Panc1 (cell line): ENCODE data around the gene INPP5F.

Source experiments
- POLR2AphosphoS5 ChIP-seq: IDR thresholded peaks from 2 replicates; pipeline ENCODE4 v1.6.1; 2012; ENCODE audit warnings: mild to moderate bottlenecking, low read depth, low read length, moderate library complexity
- SIN3A ChIP-seq: IDR thresholded peaks from 2 replicates; pipeline ENCODE4 v1.6.1; 2012; ENCODE audit warnings: low read depth, mild to moderate bottlenecking, low read length, moderate library complexity, borderline replicate concordance; ENCODE audit not compliant: insufficient read depth
- TF ChIP-seq, protein P1 (sequence below): fragments of 450-650 bp; IDR thresholded peaks from 2 replicates; pipeline ENCODE4 v1.5.1; 2017; ENCODE audit warnings: mild to moderate bottlenecking
- TF ChIP-seq, protein P2 (sequence below), 2 experiments: IDR thresholded peaks; 2 replicates each; pipeline ENCODE4 v1.6.1; 2011 to 2012; ENCODE audit warnings: low read depth in 2 of 2, control low read depth in 1 of 2, low read length in 1 of 2, mild to moderate bottlenecking in 1 of 2, moderate library complexity in 1 of 2; ENCODE audit not compliant: insufficient read depth in 1 of 2

DNA sequence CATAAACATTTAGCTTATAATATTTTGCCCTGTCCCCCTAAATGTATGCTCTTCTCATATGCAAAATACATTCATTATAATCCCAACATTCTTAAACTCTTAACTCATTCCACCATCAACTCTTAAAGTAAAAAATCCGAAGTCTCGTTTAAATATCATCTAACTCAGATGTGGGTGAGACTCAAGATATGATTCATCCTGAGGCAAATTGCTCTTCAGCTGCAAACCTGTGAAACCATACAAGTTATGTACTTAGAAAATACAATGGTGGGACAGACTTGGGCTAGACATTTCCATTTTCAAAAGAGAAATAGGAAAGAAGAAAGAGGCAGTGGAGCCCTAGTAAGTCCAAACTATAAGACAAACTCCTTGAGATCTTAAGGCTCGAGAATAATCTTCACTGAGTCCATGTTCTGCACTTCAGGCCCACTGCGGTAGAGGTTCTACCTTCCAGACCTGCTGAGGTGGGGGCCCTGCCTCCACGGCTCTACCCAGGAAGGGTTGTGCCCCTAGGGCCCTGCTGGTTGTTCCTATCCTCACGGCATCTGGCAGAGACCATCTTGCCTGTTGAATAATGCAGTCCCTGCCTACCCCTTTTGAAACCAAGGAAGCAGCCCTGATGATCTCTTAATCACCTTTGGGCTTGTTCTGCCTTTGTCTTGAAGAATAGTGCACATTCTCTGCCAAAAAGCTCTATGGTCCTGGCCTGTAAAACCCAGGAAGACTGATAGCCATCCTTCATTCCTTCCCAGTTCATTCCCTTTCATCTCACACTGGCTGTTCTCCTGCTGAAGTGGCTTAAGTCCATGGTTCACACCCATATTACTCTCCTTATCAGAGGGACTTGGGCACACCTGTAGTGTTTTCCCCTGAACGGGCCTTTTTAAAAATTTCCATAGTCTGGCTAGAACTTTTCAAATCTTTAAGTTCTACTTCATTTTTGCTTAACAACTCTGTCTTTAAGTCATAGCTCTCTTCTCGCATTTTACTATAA is 37.3 kb downstream of the INPP5F start:
- TF ChIP-seq, protein P1, sequence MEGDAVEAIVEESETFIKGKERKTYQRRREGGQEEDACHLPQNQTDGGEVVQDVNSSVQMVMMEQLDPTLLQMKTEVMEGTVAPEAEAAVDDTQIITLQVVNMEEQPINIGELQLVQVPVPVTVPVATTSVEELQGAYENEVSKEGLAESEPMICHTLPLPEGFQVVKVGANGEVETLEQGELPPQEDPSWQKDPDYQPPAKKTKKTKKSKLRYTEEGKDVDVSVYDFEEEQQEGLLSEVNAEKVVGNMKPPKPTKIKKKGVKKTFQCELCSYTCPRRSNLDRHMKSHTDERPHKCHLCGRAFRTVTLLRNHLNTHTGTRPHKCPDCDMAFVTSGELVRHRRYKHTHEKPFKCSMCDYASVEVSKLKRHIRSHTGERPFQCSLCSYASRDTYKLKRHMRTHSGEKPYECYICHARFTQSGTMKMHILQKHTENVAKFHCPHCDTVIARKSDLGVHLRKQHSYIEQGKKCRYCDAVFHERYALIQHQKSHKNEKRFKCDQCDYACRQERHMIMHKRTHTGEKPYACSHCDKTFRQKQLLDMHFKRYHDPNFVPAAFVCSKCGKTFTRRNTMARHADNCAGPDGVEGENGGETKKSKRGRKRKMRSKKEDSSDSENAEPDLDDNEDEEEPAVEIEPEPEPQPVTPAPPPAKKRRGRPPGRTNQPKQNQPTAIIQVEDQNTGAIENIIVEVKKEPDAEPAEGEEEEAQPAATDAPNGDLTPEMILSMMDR, result no peak
- TF ChIP-seq SIN3A (no peak), POLR2AphosphoS5 (no peak)
- TF ChIP-seq, protein P2, sequence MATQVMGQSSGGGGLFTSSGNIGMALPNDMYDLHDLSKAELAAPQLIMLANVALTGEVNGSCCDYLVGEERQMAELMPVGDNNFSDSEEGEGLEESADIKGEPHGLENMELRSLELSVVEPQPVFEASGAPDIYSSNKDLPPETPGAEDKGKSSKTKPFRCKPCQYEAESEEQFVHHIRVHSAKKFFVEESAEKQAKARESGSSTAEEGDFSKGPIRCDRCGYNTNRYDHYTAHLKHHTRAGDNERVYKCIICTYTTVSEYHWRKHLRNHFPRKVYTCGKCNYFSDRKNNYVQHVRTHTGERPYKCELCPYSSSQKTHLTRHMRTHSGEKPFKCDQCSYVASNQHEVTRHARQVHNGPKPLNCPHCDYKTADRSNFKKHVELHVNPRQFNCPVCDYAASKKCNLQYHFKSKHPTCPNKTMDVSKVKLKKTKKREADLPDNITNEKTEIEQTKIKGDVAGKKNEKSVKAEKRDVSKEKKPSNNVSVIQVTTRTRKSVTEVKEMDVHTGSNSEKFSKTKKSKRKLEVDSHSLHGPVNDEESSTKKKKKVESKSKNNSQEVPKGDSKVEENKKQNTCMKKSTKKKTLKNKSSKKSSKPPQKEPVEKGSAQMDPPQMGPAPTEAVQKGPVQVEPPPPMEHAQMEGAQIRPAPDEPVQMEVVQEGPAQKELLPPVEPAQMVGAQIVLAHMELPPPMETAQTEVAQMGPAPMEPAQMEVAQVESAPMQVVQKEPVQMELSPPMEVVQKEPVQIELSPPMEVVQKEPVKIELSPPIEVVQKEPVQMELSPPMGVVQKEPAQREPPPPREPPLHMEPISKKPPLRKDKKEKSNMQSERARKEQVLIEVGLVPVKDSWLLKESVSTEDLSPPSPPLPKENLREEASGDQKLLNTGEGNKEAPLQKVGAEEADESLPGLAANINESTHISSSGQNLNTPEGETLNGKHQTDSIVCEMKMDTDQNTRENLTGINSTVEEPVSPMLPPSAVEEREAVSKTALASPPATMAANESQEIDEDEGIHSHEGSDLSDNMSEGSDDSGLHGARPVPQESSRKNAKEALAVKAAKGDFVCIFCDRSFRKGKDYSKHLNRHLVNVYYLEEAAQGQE (IDR thresholded peaks at IDR 0.05; ENCODE audit: insufficient read depth in 1 of 2, low read depth in 2 of 2, low read length in 1 of 2), result no peak
